CD4-positive, CD25-positive, alpha-beta regulatory T cell (primary cell): ENCODE results near the gene HDAC9. TPM values are rescaled to one million over a fixed set of nuclear protein-coding genes. Genes with fewer than 3 reads are reported as not detected.

Experiments used
- ATAC-seq, 2 donors: fragments of 150-1000 bp; cut with Tn5 transposase; one replicate each; pipeline ENCODE4 v1.10.0; 2021; ENCODE audit warnings: low read depth in 2 of 2, moderate number of reproducible peaks in 2 of 2, moderate library complexity in 1 of 2
- DNase-seq, 3 donors: peaks; one replicate each; pipeline versions ENCODE4 v3.0.0 to v3.0.0-alpha.2; 2012 to 2022; ENCODE audit warnings: mixed read lengths in 1 of 3
- H3K27ac ChIP-seq: one replicate; pipeline ENCODE4 v1.7.0; 2013; ENCODE audit warnings: mild to moderate bottlenecking, low read length; ENCODE audit not compliant: insufficient read depth, poor library complexity, severe bottlenecking
- H3K27me3 ChIP-seq: one replicate; pipeline ENCODE4 v1.7.0; 2013; ENCODE audit warnings: low read length; ENCODE audit not compliant: control insufficient read depth, insufficient read depth
- H3K36me3 ChIP-seq: one replicate; pipeline ENCODE4 v1.7.0; 2013; ENCODE audit warnings: mild to moderate bottlenecking, low read length, moderate library complexity; ENCODE audit not compliant: control insufficient read depth, insufficient read depth
- H3K4me1 ChIP-seq: 2 replicates; pipeline ENCODE4 v1.7.0; 2013; ENCODE audit warnings: mild to moderate bottlenecking, low read length; ENCODE audit not compliant: insufficient read depth, control insufficient read depth, poor library complexity, severe bottlenecking
- H3K4me3 ChIP-seq: one replicate; pipeline ENCODE4 v1.7.0; 2013; ENCODE audit warnings: low read depth, mild to moderate bottlenecking, low read length, moderate library complexity
- H3K9me3 ChIP-seq, 2 experiments: 1 replicate in 1 of 2; 2 replicates in 1 of 2; pipeline ENCODE4 v1.7.0; 2013; ENCODE audit warnings: low read length in 2 of 2, mild to moderate bottlenecking in 1 of 2, moderate library complexity in 1 of 2; ENCODE audit not compliant: control insufficient read depth in 2 of 2
- H3K27ac Mint-ChIP-seq, 3 donors: one replicate each; pipeline ENCODE4 v1.8.0; 2020 to 2022; ENCODE audit warnings: mild to moderate bottlenecking in 3 of 3, mixed read lengths in 3 of 3, moderate library complexity in 2 of 3
- H3K27me3 Mint-ChIP-seq: one replicate; pipeline ENCODE4 v1.8.0; 2022; ENCODE audit warnings: mild to moderate bottlenecking, mixed read lengths
- H3K36me3 Mint-ChIP-seq: one replicate; pipeline ENCODE4 v1.8.0; 2020; ENCODE audit warnings: mixed read lengths
- H3K4me1 Mint-ChIP-seq, 4 donors: one replicate each; pipeline ENCODE4 v1.8.0; 2020 to 2022; ENCODE audit warnings: mixed read lengths in 4 of 4, mild to moderate bottlenecking in 1 of 4
- H3K4me3 Mint-ChIP-seq, 4 donors: one replicate each; pipeline ENCODE4 v1.8.0; 2020 to 2022; ENCODE audit warnings: mild to moderate bottlenecking in 4 of 4, mixed read lengths in 4 of 4, moderate library complexity in 3 of 4
- H3K9me3 Mint-ChIP-seq, 7 donors: one replicate each; pipeline ENCODE4 v1.8.0; 2020 to 2022; ENCODE audit warnings: mixed read lengths in 7 of 7, mild to moderate bottlenecking in 3 of 7, moderate library complexity in 2 of 7
- polyA plus RNA-seq, 4 donors: library from polyadenylated mRNA; unstranded; fragments of 300-500 nt; fragmentation: Illumina TruSeq; gene quantifications; one replicate each; pipeline ENCODE4 v1.2.3, GENCODE V29; 2021
- total RNA-seq: library from RNA; stranded (reverse); gene quantifications from one replicate; pipeline ENCODE4 v1.2.3, GENCODE V29; 2022

Gene HDAC9
- total and polyA plus RNA-seq, 5 donors from 2014 or later: 4.1 to 23.7 (median 10.4) TPM

- Histone ChIP-seq H3K9me3 (no peaks in the 10 kb centered on the region), H3K27me3 (no peaks in the 10 kb centered on the region), H3K27ac (no peak overlapping the region), H3K4me3 (no peak overlapping the region), H3K36me3 (no peaks in the 10 kb centered on the region), H3K4me1 (no peaks in the 10 kb centered on the region)
- DNase-seq: no peak
- H3K4me3 Mint-ChIP-seq: no peak overlapping the region
- no peaks in the 10 kb centered on the region for H3K27me3 Mint-ChIP-seq
- H3K4me1 Mint-ChIP-seq: no peaks in the 10 kb centered on the region
- no peak overlapping the region for H3K27ac Mint-ChIP-seq
- no peak for ATAC-seq
- H3K36me3 Mint-ChIP-seq: no peaks in the 10 kb centered on the region
- peaks cover 0 to 2% (median 0%) of the 10 kb centered on the region in 7 donors for H3K9me3 Mint-ChIP-seq
Measured at GRCh38 chr7:18755793-18756192, 260.2 kb downstream of the HDAC9 start.

GRCh38 chr7:18756378-18757050, 261.0 kb downstream of the HDAC9 start:
- H3K4me3 ChIP-seq: no peak overlapping the region
- no peak overlapping the region for H3K27ac Mint-ChIP-seq
- peaks cover 0 to 2% (median 0%) of the 10 kb centered on the region in 7 donors for H3K9me3 Mint-ChIP-seq
- H3K4me1 ChIP-seq: no peaks in the 10 kb centered on the region
- H3K36me3 ChIP-seq: no peaks in the 10 kb centered on the region
- H3K27me3 Mint-ChIP-seq: no peaks in the 10 kb centered on the region
- no peaks in the 10 kb centered on the region for H3K4me1 Mint-ChIP-seq
- H3K27me3 ChIP-seq: no peaks in the 10 kb centered on the region
- no peak overlapping the region for H3K4me3 Mint-ChIP-seq
- no peak for DNase-seq
- H3K36me3 Mint-ChIP-seq: no peaks in the 10 kb centered on the region
- H3K9me3 ChIP-seq: no peaks in the 10 kb centered on the region
- ATAC-seq: no peak
- H3K27ac ChIP-seq: no peak overlapping the region

DNA sequence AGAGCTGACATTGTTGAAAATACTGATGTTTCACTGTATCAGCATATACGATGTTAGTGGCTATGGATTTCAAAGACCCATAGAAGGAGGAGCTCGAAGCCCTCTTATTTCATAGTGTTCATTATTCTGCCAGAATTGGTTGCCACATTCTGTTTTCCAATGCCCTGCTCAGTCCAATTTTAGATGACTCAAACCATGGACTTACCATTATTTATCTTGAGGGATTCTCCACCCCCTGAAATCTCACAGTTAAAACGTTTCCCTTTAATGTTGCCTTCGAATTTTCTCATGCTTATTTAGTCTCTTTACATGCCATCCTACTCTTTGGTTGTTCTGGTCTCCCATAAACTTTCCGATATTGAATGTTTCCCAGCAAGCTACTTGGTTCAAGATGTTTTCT, 264.5 kb downstream of the HDAC9 start:
- Mint-ChIP-seq H3K27ac (no peak overlapping the region), H3K4me3 (no peak overlapping the region), H3K9me3 (peaks cover 0 to 5% (median 0%) of the 10 kb centered on the region in 7 donors), H3K27me3 (no peaks in the 10 kb centered on the region), H3K4me1 (no peaks in the 10 kb centered on the region), H3K36me3 (no peaks in the 10 kb centered on the region)
- DNase-seq: no peak
- ATAC-seq: no peak
- H3K4me1 ChIP-seq: no peaks in the 10 kb centered on the region
- H3K4me3 ChIP-seq: no peak overlapping the region
- H3K9me3 ChIP-seq: no peaks in the 10 kb centered on the region
- H3K27me3 ChIP-seq: no peaks in the 10 kb centered on the region
- no peaks in the 10 kb centered on the region for H3K36me3 ChIP-seq
- no peak overlapping the region for H3K27ac ChIP-seq

DNA sequence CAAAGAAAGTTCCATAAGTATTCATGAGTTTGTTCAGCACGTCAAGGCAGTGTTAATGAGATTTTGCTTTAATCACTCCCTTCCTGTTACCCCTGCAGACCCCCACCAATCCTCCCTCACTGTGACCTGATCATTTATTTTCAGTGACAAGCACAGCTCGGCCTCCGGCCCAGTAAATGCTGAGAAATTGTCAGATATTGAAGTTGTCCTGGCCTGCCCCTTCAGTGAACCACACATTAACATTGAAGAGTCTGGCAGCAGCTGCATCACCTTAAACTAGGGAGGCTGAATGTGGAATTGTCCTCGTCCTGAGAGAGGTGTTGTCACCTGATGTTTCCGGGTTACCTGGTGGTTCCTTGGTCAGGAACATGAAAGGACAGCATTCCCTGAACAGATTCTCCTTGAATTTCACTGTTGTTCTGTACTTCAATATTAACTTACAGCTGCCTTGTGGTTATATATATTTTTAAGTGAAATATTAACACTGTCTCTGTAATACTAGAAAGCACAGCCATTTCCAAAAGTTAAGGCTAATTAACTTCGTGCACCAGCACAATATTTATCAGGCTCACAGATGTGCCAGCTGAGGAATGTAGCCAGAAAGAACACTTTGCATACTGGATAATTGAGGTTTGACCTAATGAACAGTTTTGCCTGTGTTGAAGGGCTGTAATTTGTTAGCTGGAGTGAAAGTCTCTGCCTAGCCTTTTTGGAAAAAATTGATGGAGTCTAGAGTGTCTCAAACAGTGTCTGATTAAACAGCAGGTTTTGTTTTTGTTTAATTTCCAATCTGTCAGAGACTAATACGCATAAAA, 265.3 kb downstream of the HDAC9 start:
- Mint-ChIP-seq H3K27me3 (no peaks in the 10 kb centered on the region), H3K4me1 (no peaks in the 10 kb centered on the region)

DNA sequence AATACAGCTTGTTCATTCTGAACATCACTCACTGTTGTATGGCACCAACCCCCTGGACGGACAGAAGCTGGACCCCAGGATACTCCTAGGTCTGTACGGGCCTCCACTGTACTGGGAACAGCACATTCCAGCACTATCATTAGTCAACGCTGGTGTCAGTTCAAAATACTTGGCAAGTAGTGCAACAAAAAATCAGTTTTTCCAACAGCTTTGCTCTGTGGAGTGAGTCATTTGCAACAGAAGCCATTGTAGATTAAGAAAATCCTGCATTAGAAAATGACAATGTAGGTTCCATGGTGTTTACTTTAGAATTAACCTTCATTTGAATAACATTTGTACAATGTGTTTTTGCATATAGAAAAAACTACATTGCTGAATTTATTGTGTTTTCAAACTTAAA, 266.6 kb downstream of the HDAC9 start:
- no peak overlapping the region for H3K4me3 ChIP-seq
- Mint-ChIP-seq H3K4me3 (peak overlapping the region in 1 of 4 donors; percentile 47), H3K9me3 (peaks cover 0 to 5% (median 0%) of the 10 kb centered on the region in 7 donors), H3K27me3 (no peaks in the 10 kb centered on the region), H3K27ac (no peak overlapping the region), H3K36me3 (no peaks in the 10 kb centered on the region), H3K4me1 (no peaks in the 10 kb centered on the region)
- H3K27me3 ChIP-seq: no peaks in the 10 kb centered on the region
- H3K27ac ChIP-seq: no peak overlapping the region
- no peak for ATAC-seq
- DNase-seq: no peak
- no peaks in the 10 kb centered on the region for H3K36me3 ChIP-seq
- H3K4me1 ChIP-seq: no peaks in the 10 kb centered on the region
- no peaks in the 10 kb centered on the region for H3K9me3 ChIP-seq

More for the DNA sequence above, 265.3 kb downstream of the HDAC9 start:
- Mint-ChIP-seq H3K27ac (no peak overlapping the region), H3K9me3 (peaks cover 0 to 5% (median 0%) of the 10 kb centered on the region in 7 donors), H3K4me3 (no peak overlapping the region), H3K36me3 (no peaks in the 10 kb centered on the region)
- no peak for ATAC-seq
- no peak for DNase-seq
- Histone ChIP-seq H3K4me1 (no peaks in the 10 kb centered on the region), H3K27ac (no peak overlapping the region), H3K27me3 (no peaks in the 10 kb centered on the region), H3K36me3 (no peaks in the 10 kb centered on the region), H3K4me3 (no peak overlapping the region), H3K9me3 (no peaks in the 10 kb centered on the region)

DNA sequence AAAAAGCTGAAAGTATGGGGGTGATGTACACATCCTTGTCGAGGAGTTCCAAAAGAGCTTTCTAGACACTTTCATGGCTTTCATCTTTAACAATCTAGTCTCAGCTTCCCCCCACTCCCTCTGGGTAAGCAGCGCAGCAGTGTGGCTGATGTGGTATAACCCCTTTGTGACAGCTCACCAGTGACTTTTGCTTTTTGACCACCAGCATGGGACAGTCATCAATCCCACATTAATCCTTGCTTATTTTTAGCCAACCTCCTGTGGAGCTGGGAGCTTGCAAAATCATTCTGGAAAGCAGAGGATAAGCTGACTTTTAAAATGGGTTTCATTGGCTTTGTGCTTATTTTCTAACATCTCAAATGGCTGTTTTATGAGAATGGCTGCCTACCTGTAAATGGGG, 272.7 kb downstream of the HDAC9 start:
- H3K9me3 Mint-ChIP-seq: peaks cover 2 to 5% (median 3%) of the 10 kb centered on the region in 7 donors
- no peaks in the 10 kb centered on the region for H3K4me1 Mint-ChIP-seq

GRCh38 chr7:18770154-18770811, 274.7 kb downstream of the HDAC9 start:
- ATAC-seq (no peak), DNase-seq (no peak)
- no peak overlapping the region for H3K27ac Mint-ChIP-seq
- H3K4me3 Mint-ChIP-seq: no peak overlapping the region
- no peaks in the 10 kb centered on the region for H3K27me3 ChIP-seq
- no peak overlapping the region for H3K4me3 ChIP-seq
- H3K36me3 ChIP-seq: no peaks in the 10 kb centered on the region
- no peaks in the 10 kb centered on the region for H3K36me3 Mint-ChIP-seq
- H3K9me3 ChIP-seq: no peaks in the 10 kb centered on the region
- H3K27ac ChIP-seq: no peak overlapping the region
- peaks cover 0 to 8% (median 2%) of the 10 kb centered on the region in 7 donors for H3K9me3 Mint-ChIP-seq
- H3K4me1 ChIP-seq: no peaks in the 10 kb centered on the region
- H3K4me1 Mint-ChIP-seq: no peaks in the 10 kb centered on the region
- H3K27me3 Mint-ChIP-seq: no peaks in the 10 kb centered on the region

More for the DNA sequence above, 272.7 kb downstream of the HDAC9 start:
- no peak overlapping the region for H3K4me3 Mint-ChIP-seq
- no peaks in the 10 kb centered on the region for H3K36me3 Mint-ChIP-seq
- Histone ChIP-seq H3K4me3 (no peak overlapping the region), H3K4me1 (no peaks in the 10 kb centered on the region), H3K27ac (no peak overlapping the region), H3K36me3 (no peaks in the 10 kb centered on the region), H3K9me3 (no peaks in the 10 kb centered on the region), H3K27me3 (no peaks in the 10 kb centered on the region)
- no peak overlapping the region for H3K27ac Mint-ChIP-seq
- no peak for DNase-seq
- no peak for ATAC-seq
- H3K27me3 Mint-ChIP-seq: no peaks in the 10 kb centered on the region
